HEK293 (cell line): Measurements from ENCODE around the gene TAC3.

Experiments
- CTCF ChIA-PET: fragments of 350-600 bp; formaldehyde crosslinking; extraction: SDS; loops from one replicate; lab custom pipeline; 2021; ENCODE audit warnings: antibody characterized with exemption; lab: Yijun Ruan, JAX
- POLR2A ChIA-PET: fragments of 300-600 bp; formaldehyde crosslinking; extraction: SDS; loops from one replicate; lab custom pipeline; 2020; ENCODE audit warnings: antibody characterized with exemption, inconsistent platforms; lab: Yijun Ruan, JAX
- H3K27ac ChIP-seq: fragments of 200-500 bp; sonication (Bioruptor generic); 2 replicates; pipeline ENCODE4 v1.5.1; 2014; ENCODE audit warnings: low read depth, low read length, control low read depth, inconsistent platforms; ENCODE audit errors: extremely low read depth
- H3K36me3 ChIP-seq, 2 experiments: fragments of 200-500 bp in 1 of 2; sonication (Bioruptor generic) in 1 of 2; 1 replicate in 1 of 2; 2 replicates in 1 of 2; pipeline ENCODE4 v1.5.1; 2014 to 2017; ENCODE audit warnings: inconsistent platforms in 2 of 2, low read length in 2 of 2; ENCODE audit not compliant: control insufficient read depth in 2 of 2, insufficient read depth in 1 of 2
- H3K4me1 ChIP-seq: fragments of 200-500 bp; sonication (Bioruptor generic); 2 replicates; pipeline ENCODE4 v1.5.1; 2014; ENCODE audit warnings: mild to moderate bottlenecking, low read length, inconsistent platforms; ENCODE audit not compliant: control insufficient read depth, insufficient read depth
- H3K4me3 ChIP-seq: 2 replicates; pipeline ENCODE4 v1.5.1; 2011; ENCODE audit warnings: low read depth, mild to moderate bottlenecking, control low read depth, low read length, moderate library complexity
- H3K9me3 ChIP-seq: fragments of 200-500 bp; sonication (Bioruptor generic); 2 replicates; pipeline ENCODE4 v1.5.1; 2014; ENCODE audit warnings: low read depth, low read length, inconsistent platforms; ENCODE audit not compliant: control insufficient read depth, insufficient read depth
- EGR2 ChIP-seq: fragments of 450-650 bp; formaldehyde crosslinking; IDR thresholded peaks from 2 replicates; pipeline ENCODE4 v1.5.1; 2016; ENCODE audit warnings: low read depth, missing biosample characterization, missing genetic modification characterization
- MZF1 ChIP-seq: fragments of 450-650 bp; formaldehyde crosslinking; IDR thresholded peaks from 2 replicates; pipeline ENCODE4 v1.5.1; 2017; ENCODE audit warnings: missing biosample characterization, missing genetic modification characterization, borderline replicate concordance
- PRDM10 ChIP-seq: fragments of 450-650 bp; formaldehyde crosslinking; IDR thresholded peaks from 2 replicates; pipeline ENCODE4 v1.5.1; 2016; ENCODE audit warnings: missing biosample characterization, missing genetic modification characterization
- SCRT1 ChIP-seq: fragments of 450-650 bp; formaldehyde crosslinking; IDR thresholded peaks from 2 replicates; pipeline ENCODE4 v1.5.1; 2016; ENCODE audit warnings: missing biosample characterization, missing genetic modification characterization, borderline replicate concordance
- ZBTB11 ChIP-seq: fragments of 450-650 bp; formaldehyde crosslinking; conservative IDR thresholded peaks from 2 replicates; pipeline ENCODE4 v1.5.1; 2016; ENCODE audit warnings: low read depth, missing biosample characterization, missing genetic modification characterization
- ZFP41 ChIP-seq: fragments of 450-650 bp; formaldehyde crosslinking; IDR thresholded peaks from 2 replicates; pipeline ENCODE4 v1.5.1; 2016; ENCODE audit warnings: missing biosample characterization, missing genetic modification characterization, borderline replicate concordance
- ZNF10 ChIP-seq: fragments of 450-650 bp; formaldehyde crosslinking; IDR thresholded peaks from 2 replicates; pipeline ENCODE4 v1.5.1; 2017; ENCODE audit warnings: missing biosample characterization, missing genetic modification characterization
- ZNF133 ChIP-seq: fragments of 450-650 bp; formaldehyde crosslinking; IDR thresholded peaks from 2 replicates; pipeline ENCODE4 v1.5.1; 2016; ENCODE audit warnings: missing biosample characterization, missing genetic modification characterization
- ZNF223 ChIP-seq: fragments of 450-650 bp; formaldehyde crosslinking; IDR thresholded peaks from 2 replicates; pipeline ENCODE4 v1.5.1; 2016; ENCODE audit warnings: missing biosample characterization, missing genetic modification characterization
- ZNF488 ChIP-seq: fragments of 450-650 bp; formaldehyde crosslinking; IDR thresholded peaks from 2 replicates; pipeline ENCODE4 v1.5.1; 2016; ENCODE audit warnings: missing biosample characterization, missing genetic modification characterization
- ZNF560 ChIP-seq: fragments of 450-650 bp; formaldehyde crosslinking; IDR thresholded peaks from 2 replicates; pipeline ENCODE4 v1.5.1; 2017; ENCODE audit warnings: missing biosample characterization, missing genetic modification characterization, borderline replicate concordance
- ZNF561 ChIP-seq: fragments of 450-650 bp; IDR thresholded peaks from 2 replicates; pipeline ENCODE4 v1.5.1; 2018; ENCODE audit warnings: missing biosample characterization, missing genetic modification characterization, borderline replicate concordance
- ZNF580 ChIP-seq: fragments of 450-650 bp; formaldehyde crosslinking; IDR thresholded peaks from 2 replicates; pipeline ENCODE4 v1.5.1; 2016; ENCODE audit warnings: missing biosample characterization, missing genetic modification characterization
- ZNF629 ChIP-seq: fragments of 450-650 bp; formaldehyde crosslinking; IDR thresholded peaks from 2 replicates; pipeline ENCODE4 v1.5.1; 2017; ENCODE audit warnings: missing biosample characterization, missing genetic modification characterization
- ZNF692 ChIP-seq: fragments of 450-650 bp; formaldehyde crosslinking; IDR thresholded peaks from 2 replicates; pipeline ENCODE4 v1.5.1; 2016; ENCODE audit warnings: missing biosample characterization, missing genetic modification characterization

Gene TAC3

GRCh38 chr12:57040211-57040610 is 23.9 kb upstream of the TAC3 start:
- Histone ChIP-seq H3K36me3 (no peaks in the 10 kb centered on the region), H3K4me1 (no peaks in the 10 kb centered on the region), H3K9me3 (no peaks in the 10 kb centered on the region), H3K4me3 (no peak overlapping the region), H3K27ac (no peak overlapping the region)
- no peak for TF ChIP-seq ZBTB11 (tag by site-specific recombination)
- TF ChIP-seq ZNF133 (tag by site-specific recombination): no peak
- TF ChIP-seq MZF1 (tag by site-specific recombination): no peak
- TF ChIP-seq ZNF580 (tag by site-specific recombination): no peak
- TF ChIP-seq PRDM10 (tag by site-specific recombination): no peak
- TF ChIP-seq ZNF10 (tag by site-specific recombination): no peak
- TF ChIP-seq ZNF692 (tag by site-specific recombination): no peak
- no peak for TF ChIP-seq ZNF560 (tag by site-specific recombination)
- no peak for TF ChIP-seq ZNF223 (tag by site-specific recombination)
- TF ChIP-seq ZNF629 (tag by site-specific recombination): no peak
- TF ChIP-seq ZNF561 (tag by site-specific recombination): no peak
- no peak for TF ChIP-seq ZNF488 (tag by site-specific recombination)
- no peak for TF ChIP-seq ZFP41 (tag by site-specific recombination)
- POLR2A ChIA-PET: no interaction called here
- CTCF ChIA-PET: interaction anchor here (0.7 to 1.7 kb wide), 5 partner anchors 20 to 72 kb away, joined by 3 to 7 read pairs (median 4); no protein-coding TSS in a partner anchor

- TF ChIP-seq SCRT1 (tag by site-specific recombination): no peak
- peak; percentile 8; the same call in 1 of the 2 replicates for TF ChIP-seq EGR2 (tag by site-specific recombination)
- H3K9me3 ChIP-seq: no peaks in the 10 kb centered on the region
- ChIA-PET POLR2A (no interaction called here), CTCF (interaction anchor here (0.9 kb wide), 1 partner anchor 31 kb away, joined by 4 read pairs; no protein-coding TSS in a partner anchor)
- no peaks in the 10 kb centered on the region for H3K36me3 ChIP-seq
- H3K27ac ChIP-seq: no peak overlapping the region
- H3K4me3 ChIP-seq: no peak overlapping the region
- H3K4me1 ChIP-seq: no peaks in the 10 kb centered on the region
Observed at GRCh38 chr12:57039016-57039798, 22.9 kb upstream of the TAC3 start.
